Measurements from ENCODE around the gene NR0B2. TPM values are rescaled to one million over a fixed set of nuclear protein-coding genes. Genes with fewer than 3 reads are reported as not detected.

The NR0B2 gene
- total and polyA plus RNA-seq, 2 donors: not detected

GRCh38 chr1:26921540-26922430, 8.0 kb upstream of the NR0B2 start, which contains the start of gene NUDC:
Gene NUDC, plus strand, starts transcription at chr1:26921743. Its CDS starts 106 bp downstream, at chr1:26921849.
- Histone ChIP-seq H3K4me1 (ENCODE audit: insufficient read depth) (peaks cover 1% of the 10 kb centered on the region), H3K4me3 (ENCODE audit: low read depth, low read length) (peak within 1 kb of the TSS; percentile 76), H3K36me3 (ENCODE audit: insufficient read depth) (peaks cover 2% of the 10 kb centered on the region), H3K27ac (ENCODE audit: low read depth) (peak within 1 kb of the TSS; percentile 60)
- WGBS: under 1% methylated on average over 83 of the region's 83 CpGs
- peak; percentile 93 for DNase-seq (ENCODE audit: extremely low spot score)

GRCh38 chr1:26921126-26921539, 7.4 kb upstream of the NR0B2 start:
- WGBS: 10% methylated on average over 7 of the region's 7 CpGs

GRCh38 chr1:26915204-26915842, 1.5 kb upstream of the NR0B2 start:
- WGBS: 70% methylated on average over 5 of the region's 5 CpGs
- Histone ChIP-seq H3K4me1 (ENCODE audit: insufficient read depth) (no peaks in the 10 kb centered on the region), H3K27ac (ENCODE audit: low read depth) (no peak overlapping the region), H3K36me3 (ENCODE audit: insufficient read depth) (no peaks in the 10 kb centered on the region), H3K4me3 (ENCODE audit: low read depth, low read length) (no peak overlapping the region)
- no peak for DNase-seq (ENCODE audit: extremely low spot score)

More at GRCh38 chr1:26921126-26921539, 7.4 kb upstream of the NR0B2 start:
- peaks cover 2% of the 10 kb centered on the region for H3K36me3 ChIP-seq (ENCODE audit: insufficient read depth)
- peaks cover 1% of the 10 kb centered on the region for H3K4me1 ChIP-seq (ENCODE audit: insufficient read depth)
- peak overlapping the region; percentile 39 for H3K27ac ChIP-seq (ENCODE audit: low read depth)
- peak overlapping the region; percentile 41 for H3K4me3 ChIP-seq (ENCODE audit: low read depth, low read length)
- DNase-seq (ENCODE audit: extremely low spot score): no peak

- H3K4me1 ChIP-seq (ENCODE audit: insufficient read depth): no peaks in the 10 kb centered on the region
- H3K27ac ChIP-seq (ENCODE audit: low read depth): no peak overlapping the region
- no peak overlapping the region for H3K4me3 ChIP-seq (ENCODE audit: low read depth, low read length)
- no peak for DNase-seq (ENCODE audit: extremely low spot score)
- H3K36me3 ChIP-seq (ENCODE audit: insufficient read depth): no peaks in the 10 kb centered on the region
- 78% methylated on average over 5 of the region's 5 CpGs for WGBS
Observed at GRCh38 chr1:26913389-26913753, 404 bp downstream of the NR0B2 start.

GRCh38 chr1:26912147-26912490, 1.7 kb downstream of the NR0B2 start:
- 67% methylated on average over 2 of the region's 2 CpGs for WGBS
- no peaks in the 10 kb centered on the region for H3K4me1 ChIP-seq (ENCODE audit: insufficient read depth)

GRCh38 chr1:26911399-26912146, 2.2 kb downstream of the NR0B2 start:
- DNase-seq (ENCODE audit: extremely low spot score): no peak
- Histone ChIP-seq H3K4me1 (ENCODE audit: insufficient read depth) (no peaks in the 10 kb centered on the region), H3K27ac (ENCODE audit: low read depth) (no peak overlapping the region), H3K4me3 (ENCODE audit: low read depth, low read length) (no peak overlapping the region), H3K36me3 (ENCODE audit: insufficient read depth) (no peaks in the 10 kb centered on the region)
- 87% methylated on average over 8 of the region's 8 CpGs for WGBS

More at GRCh38 chr1:26912147-26912490, 1.7 kb downstream of the NR0B2 start:
- Histone ChIP-seq H3K4me3 (ENCODE audit: low read depth, low read length) (no peak overlapping the region), H3K36me3 (ENCODE audit: insufficient read depth) (no peaks in the 10 kb centered on the region), H3K27ac (ENCODE audit: low read depth) (no peak overlapping the region)
- DNase-seq (ENCODE audit: extremely low spot score): no peak

GRCh38 chr1:26910343-26911160, 3.2 kb downstream of the NR0B2 start:
- H3K4me1 ChIP-seq (ENCODE audit: insufficient read depth): no peaks in the 10 kb centered on the region
- DNase-seq (ENCODE audit: extremely low spot score): no peak
- no peak overlapping the region for H3K27ac ChIP-seq (ENCODE audit: low read depth)
- 73% methylated on average over 4 of the region's 4 CpGs for WGBS
- H3K4me3 ChIP-seq (ENCODE audit: low read depth, low read length): no peak overlapping the region
- H3K36me3 ChIP-seq (ENCODE audit: insufficient read depth): no peaks in the 10 kb centered on the region

GRCh38 chr1:26909951-26910342, 3.8 kb downstream of the NR0B2 start:
- Histone ChIP-seq H3K27ac (ENCODE audit: low read depth) (no peak overlapping the region), H3K36me3 (ENCODE audit: insufficient read depth) (no peaks in the 10 kb centered on the region), H3K4me3 (ENCODE audit: low read depth, low read length) (no peak overlapping the region), H3K4me1 (ENCODE audit: insufficient read depth) (no peaks in the 10 kb centered on the region)
- 73% methylated on average over 3 of the region's 3 CpGs for WGBS
- no peak for DNase-seq (ENCODE audit: extremely low spot score)

GRCh38 chr1:26907071-26907917, 6.5 kb downstream of the NR0B2 start:
- DNase-seq (ENCODE audit: extremely low spot score): no peak
- Histone ChIP-seq H3K36me3 (ENCODE audit: insufficient read depth) (no peaks in the 10 kb centered on the region), H3K4me1 (ENCODE audit: insufficient read depth) (no peaks in the 10 kb centered on the region), H3K4me3 (ENCODE audit: low read depth, low read length) (no peak overlapping the region), H3K27ac (ENCODE audit: low read depth) (no peak overlapping the region)
- WGBS: 44% methylated on average over 6 of the region's 6 CpGs

- WGBS: 63% methylated on average over 18 of the region's 18 CpGs
- Histone ChIP-seq H3K27ac (ENCODE audit: low read depth) (no peak overlapping the region), H3K36me3 (ENCODE audit: insufficient read depth) (no peaks in the 10 kb centered on the region), H3K4me3 (ENCODE audit: low read depth, low read length) (peak overlapping the region; percentile 96), H3K4me1 (ENCODE audit: insufficient read depth) (no peaks in the 10 kb centered on the region)
- DNase-seq (ENCODE audit: extremely low spot score): no peak
Observed at GRCh38 chr1:26900815-26901511, 12.8 kb downstream of the NR0B2 start.

- H3K4me1 ChIP-seq (ENCODE audit: insufficient read depth): no peaks in the 10 kb centered on the region
- DNase-seq (ENCODE audit: extremely low spot score): peak; percentile 78
- under 1% methylated on average over 50 of the region's 50 CpGs for WGBS
- peak within 1 kb of the TSS; percentile 56 for H3K27ac ChIP-seq (ENCODE audit: low read depth)
- peak within 1 kb of the TSS; percentile 96 for H3K4me3 ChIP-seq (ENCODE audit: low read depth, low read length)
- H3K36me3 ChIP-seq (ENCODE audit: insufficient read depth): no peaks in the 10 kb centered on the region
Observed at GRCh38 chr1:26900001-26900814, 13.6 kb downstream of the NR0B2 start, which contains the start of gene GPATCH3. Gene GPATCH3, minus strand, starts transcription at chr1:26900467. Its CDS starts 25 bp downstream, at chr1:26900442.
